SIG-M5 treated with dmso at 0.1 percent for 504 hours (cell line): ENCODE results near the gene NECAB2.
A peak's percentile ranks its signal among the peaks of the same experiment; 100 is the strongest.
"Not testable (repeated sequence)": the region's sequence is repeated elsewhere in the genome, so short reads cannot be mapped to it uniquely, and the experiment has no call there.

Experiments
- DNase-seq: peaks from one replicate; lab custom pipeline; 2025; ENCODE audit not compliant: unreplicated experiment; lab: John Stamatoyannopoulos, UW

NECAB2 gene

GRCh38 chr16:83935858-83936255 lies 32.2 kb upstream of the NECAB2 start:
- DNase-seq = no peak

GRCh38 chr16:83936581-83937165 lies 31.4 kb upstream of the NECAB2 start:
- DNase-seq = no peak

- DNase-seq = no peak
Observed at GRCh38 chr16:83937267-83937666, 30.8 kb upstream of the NECAB2 start.

- DNase-seq = no peak
Observed at GRCh38 chr16:83937922-83938885, 29.8 kb upstream of the NECAB2 start.

GRCh38 chr16:83939266-83939855 lies 28.7 kb upstream of the NECAB2 start:
- DNase-seq = peak; percentile 34

GRCh38 chr16:83940119-83940518 lies 27.9 kb upstream of the NECAB2 start:
- no peak for DNase-seq

GRCh38 chr16:83940630-83941378 lies 27.2 kb upstream of the NECAB2 start:
- no peak for DNase-seq

GRCh38 chr16:83941546-83941945 lies 26.5 kb upstream of the NECAB2 start:
- DNase-seq = not testable (repeated sequence)

- DNase-seq = no peak
Observed at GRCh38 chr16:83942074-83942473, 26.0 kb upstream of the NECAB2 start.

GRCh38 chr16:83942815-83943515 lies 25.1 kb upstream of the NECAB2 start:
- no peak for DNase-seq

GRCh38 chr16:83943516-83944050 lies 24.5 kb upstream of the NECAB2 start:
- DNase-seq = no peak

GRCh38 chr16:83945587-83945986 lies 22.5 kb upstream of the NECAB2 start:
- no peak for DNase-seq

- DNase-seq = no peak
Observed at GRCh38 chr16:83946154-83946780, 21.8 kb upstream of the NECAB2 start.

- no peak for DNase-seq
Observed at GRCh38 chr16:83946781-83947566, 21.1 kb upstream of the NECAB2 start.

- no peak for DNase-seq
Observed at GRCh38 chr16:83947642-83948234, 20.3 kb upstream of the NECAB2 start.

- no peak for DNase-seq
Observed at GRCh38 chr16:83948914-83949723, 18.9 kb upstream of the NECAB2 start.

GRCh38 chr16:83949724-83950001 lies 18.4 kb upstream of the NECAB2 start:
- no peak for DNase-seq

- not testable (repeated sequence) for DNase-seq
Observed at GRCh38 chr16:83950862-83951399, 17.1 kb upstream of the NECAB2 start.
